HPDE6-E6E7 (cell line): ENCODE results near the gene MAPRE3.
A peak's percentile ranks its signal among the peaks of the same experiment; 100 is the strongest.
"Not testable (repeated sequence)": the region's sequence is repeated elsewhere in the genome, so short reads cannot be mapped to it uniquely, and the experiment has no call there.

Source experiments
- DNase-seq: peaks from one replicate; pipeline ENCODE4 v3.0.0; 2011; ENCODE audit warnings: missing footprints; ENCODE audit errors: extremely low spot score

The MAPRE3 gene

GRCh38 chr2:27070653-27071276 is 100.3 kb downstream of the MAPRE3 start:
- DNase-seq = no peak

GRCh38 chr2:27071277-27071989 is 101.0 kb downstream of the MAPRE3 start, which contains the start of gene OST4:
OST4 (minus strand) TSS chr2:27071654.
- DNase-seq = peak; percentile 93

DNA sequence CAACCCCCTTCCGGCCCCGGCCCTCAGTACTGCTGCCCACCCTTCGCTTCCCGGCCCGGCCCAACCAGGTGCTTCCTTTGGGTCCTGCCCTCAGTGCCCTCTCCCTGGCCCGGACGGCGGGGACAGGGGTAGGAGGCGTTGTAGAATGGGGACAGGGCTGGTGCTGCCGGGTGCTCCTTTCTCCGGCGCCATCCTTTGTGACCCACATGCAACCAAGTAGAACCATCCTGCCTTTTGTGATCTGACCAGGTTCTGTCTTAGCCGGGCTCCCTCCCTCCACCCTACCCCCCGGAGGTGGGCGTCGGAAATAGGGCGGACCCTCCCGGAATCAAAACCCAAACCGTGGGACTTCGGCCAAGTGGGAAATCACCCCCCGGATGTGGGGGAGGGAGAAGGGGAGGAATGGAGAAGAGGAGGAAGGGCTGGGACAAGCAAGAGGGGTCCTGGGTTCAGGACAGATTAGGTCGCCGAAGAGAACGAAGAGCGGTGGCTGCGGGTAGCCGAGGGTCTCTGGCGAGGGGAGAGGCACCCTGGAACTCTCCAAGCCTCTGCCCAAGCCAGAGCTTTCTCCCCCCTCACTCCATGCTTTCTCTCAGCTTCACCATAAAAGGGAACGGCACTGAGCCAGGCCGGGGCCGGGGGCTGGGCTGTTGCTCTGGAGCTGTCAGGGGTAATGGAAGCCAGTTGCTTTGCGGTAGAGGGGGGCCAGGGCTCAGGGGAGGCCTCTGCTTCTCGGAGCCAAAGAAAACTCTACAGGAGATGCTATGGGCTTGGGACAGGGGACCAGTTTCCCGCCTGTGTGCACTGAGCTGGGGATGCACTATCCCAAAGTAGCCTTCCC is 101.8 kb downstream of the MAPRE3 start:
- no peak for DNase-seq

DNA sequence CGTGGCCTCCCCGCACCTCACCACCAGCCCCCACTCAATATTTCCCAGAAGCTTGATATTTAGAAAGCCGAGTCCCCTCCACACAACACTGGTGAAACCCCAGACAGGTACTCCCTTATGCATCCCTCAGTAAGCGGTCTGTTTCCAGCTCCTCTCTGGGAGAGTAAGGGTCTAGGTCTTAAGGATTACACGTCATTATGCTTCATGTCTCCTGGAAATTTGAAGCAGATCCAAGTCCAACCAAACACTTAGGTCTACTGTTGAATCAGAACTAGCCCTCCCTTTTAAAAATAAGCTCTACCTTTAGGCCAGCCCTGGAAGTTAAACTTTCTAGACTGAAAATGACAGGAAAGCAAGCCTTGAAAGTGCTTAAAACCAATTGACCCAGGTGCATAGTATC is 102.5 kb downstream of the MAPRE3 start:
- no peak for DNase-seq

- no peak for DNase-seq
These were observed 103.3 kb downstream of the MAPRE3 start for GRCh38 chr2:27073782-27074181.

DNA sequence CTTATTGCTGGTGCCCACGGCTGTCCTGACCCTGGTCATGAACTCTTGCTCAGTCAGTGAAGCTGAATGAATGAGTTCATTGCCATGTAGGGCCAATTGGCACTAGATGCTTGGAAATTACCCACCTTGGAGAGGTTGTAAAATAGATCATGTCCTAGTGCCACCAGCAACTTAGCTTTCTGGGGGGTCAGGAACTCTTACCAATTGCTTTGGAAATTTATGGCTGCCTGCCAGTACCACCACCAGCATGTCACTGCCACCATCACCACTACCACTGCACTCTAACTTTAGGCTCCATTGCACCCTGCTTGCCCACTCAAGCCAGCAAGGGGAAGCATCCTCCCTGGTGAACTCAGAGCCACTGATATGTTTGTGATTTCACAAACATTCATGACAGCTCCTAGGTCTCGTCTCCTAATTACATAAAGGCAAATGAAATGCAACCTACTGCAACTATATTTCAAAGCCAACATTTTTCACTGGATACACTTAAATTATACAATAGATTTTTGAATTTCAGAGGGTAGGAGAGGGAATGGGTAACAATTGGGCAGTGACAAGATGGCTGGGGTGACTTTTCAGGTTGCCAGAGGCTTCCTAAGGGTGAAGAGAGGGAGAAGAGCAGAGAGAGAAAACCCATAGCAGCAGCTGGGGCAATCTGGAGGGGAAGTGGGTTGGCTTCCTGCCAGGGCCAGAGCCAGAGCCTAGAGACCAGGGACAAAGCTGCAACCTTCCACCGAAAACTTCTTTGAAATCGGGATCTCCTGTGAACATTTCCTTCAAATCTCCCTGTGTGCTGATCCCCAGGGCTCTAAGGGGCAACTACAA is 104.5 kb downstream of the MAPRE3 start:
- no peak for DNase-seq

GRCh38 chr2:27075566-27075871 is 105.1 kb downstream of the MAPRE3 start:
- not testable (repeated sequence) for DNase-seq

- no peak for DNase-seq
These were observed 105.9 kb downstream of the MAPRE3 start for GRCh38 chr2:27076323-27076722.
